ES-I3 (cell line): ENCODE results near the gene CNTLN.
"Not testable (repeated sequence)": the region's sequence is repeated elsewhere in the genome, so short reads cannot be mapped to it uniquely, and the experiment has no call there.

ENCODE experiments used
- H3K36me3 ChIP-seq: 2 replicates; pipeline ENCODE4 v1.6.1; 2013; ENCODE audit warnings: mild to moderate bottlenecking, low read length, control low read depth, moderate library complexity; ENCODE audit not compliant: insufficient read depth
- H3K4me1 ChIP-seq: 2 replicates; pipeline ENCODE4 v1.6.1; 2013; ENCODE audit warnings: mild to moderate bottlenecking, control low read depth, low read length; ENCODE audit not compliant: insufficient read depth
- H3K9ac ChIP-seq: 2 replicates; pipeline ENCODE4 v1.6.1; 2013; ENCODE audit warnings: low read depth, mild to moderate bottlenecking, low read length, moderate library complexity
- H3K9me3 ChIP-seq: 2 replicates; pipeline ENCODE4 v1.6.1; 2013; ENCODE audit warnings: mild to moderate bottlenecking, low read length, moderate library complexity; ENCODE audit not compliant: control insufficient read depth, insufficient read depth

The CNTLN gene

GRCh38 chr9:17294822-17295624 lies 160.2 kb downstream of the CNTLN start:
- H3K9ac ChIP-seq = no peak overlapping the region
- no peaks in the 10 kb centered on the region for H3K4me1 ChIP-seq
- peaks cover 3% of the 10 kb centered on the region; the same call in 1 of the 2 replicates for H3K9me3 ChIP-seq
- H3K36me3 ChIP-seq = no peaks in the 10 kb centered on the region; the same call in 1 of the 2 replicates

GRCh38 chr9:17315341-17315740 lies 180.5 kb downstream of the CNTLN start:
- H3K4me1 ChIP-seq = no peaks in the 10 kb centered on the region
- H3K36me3 ChIP-seq = no peaks in the 10 kb centered on the region

DNA sequence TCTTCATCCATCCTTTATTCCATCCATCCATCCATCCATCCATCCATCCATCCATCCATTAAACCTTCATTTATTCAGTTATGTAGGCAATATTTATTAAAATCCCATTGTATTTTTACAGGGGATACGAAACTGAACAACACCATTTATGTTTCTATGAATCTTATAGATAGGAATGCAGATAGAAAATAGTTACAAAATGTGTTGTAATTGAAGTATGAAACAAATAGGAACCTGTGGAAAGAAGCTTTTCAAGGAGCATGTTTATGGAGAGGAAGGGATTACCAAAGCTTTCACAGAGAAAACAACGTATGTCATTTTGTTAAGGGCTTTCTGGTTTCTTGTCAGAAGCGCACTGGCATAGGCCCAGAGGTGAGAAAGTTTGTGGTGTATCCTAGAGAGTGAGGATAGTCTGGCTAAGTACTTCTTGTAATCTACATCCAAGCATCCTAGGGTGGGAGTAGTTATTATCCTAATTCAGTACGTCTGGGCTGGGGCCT lies 184.0 kb downstream of the CNTLN start:
- Histone ChIP-seq H3K9me3 (no peaks in the 10 kb centered on the region), H3K4me1 (no peaks in the 10 kb centered on the region), H3K36me3 (no peaks in the 10 kb centered on the region), H3K9ac (no peak overlapping the region)

More at GRCh38 chr9:17315341-17315740, 180.5 kb downstream of the CNTLN start:
- H3K9ac ChIP-seq = no peak overlapping the region
- H3K9me3 ChIP-seq = no peaks in the 10 kb centered on the region

DNA sequence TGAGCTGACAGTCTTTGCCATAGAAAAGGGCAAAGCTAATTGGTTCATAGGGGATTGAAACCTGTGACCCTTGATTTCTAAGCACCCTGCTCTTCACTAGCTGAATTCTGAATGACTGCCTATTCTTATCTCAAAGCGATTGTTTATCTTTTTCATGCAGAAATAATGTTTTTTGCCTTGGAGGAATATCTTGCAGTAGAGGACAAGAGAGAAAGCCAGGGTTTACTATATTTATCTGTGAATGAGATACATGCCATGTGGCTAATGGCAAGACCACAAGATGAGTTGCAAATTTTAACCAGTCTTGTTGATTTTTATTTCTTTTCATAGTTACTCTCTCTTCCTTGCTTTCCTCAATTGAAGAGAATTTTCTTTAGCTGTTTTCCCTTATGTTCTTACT lies 185.0 kb downstream of the CNTLN start:
- Histone ChIP-seq H3K9me3 (no peaks in the 10 kb centered on the region), H3K36me3 (no peaks in the 10 kb centered on the region), H3K9ac (no peak overlapping the region), H3K4me1 (no peaks in the 10 kb centered on the region)

- Histone ChIP-seq H3K4me1 (no peaks in the 10 kb centered on the region), H3K36me3 (no peaks in the 10 kb centered on the region), H3K9ac (no peak overlapping the region), H3K9me3 (no peaks in the 10 kb centered on the region)
Observed at GRCh38 chr9:17322882-17323864, 188.3 kb downstream of the CNTLN start.

GRCh38 chr9:17328331-17328730 lies 193.5 kb downstream of the CNTLN start:
- H3K36me3 ChIP-seq = no peaks in the 10 kb centered on the region
- H3K4me1 ChIP-seq = no peaks in the 10 kb centered on the region; the same call in 1 of the 2 replicates
- no peaks in the 10 kb centered on the region for H3K9me3 ChIP-seq
- no peak overlapping the region for H3K9ac ChIP-seq

- Histone ChIP-seq H3K9me3 (no peaks in the 10 kb centered on the region), H3K4me1 (no peaks in the 10 kb centered on the region; the same call in 1 of the 2 replicates), H3K9ac (no peak overlapping the region), H3K36me3 (no peaks in the 10 kb centered on the region)
Observed at GRCh38 chr9:17330097-17330496, 195.3 kb downstream of the CNTLN start.

DNA sequence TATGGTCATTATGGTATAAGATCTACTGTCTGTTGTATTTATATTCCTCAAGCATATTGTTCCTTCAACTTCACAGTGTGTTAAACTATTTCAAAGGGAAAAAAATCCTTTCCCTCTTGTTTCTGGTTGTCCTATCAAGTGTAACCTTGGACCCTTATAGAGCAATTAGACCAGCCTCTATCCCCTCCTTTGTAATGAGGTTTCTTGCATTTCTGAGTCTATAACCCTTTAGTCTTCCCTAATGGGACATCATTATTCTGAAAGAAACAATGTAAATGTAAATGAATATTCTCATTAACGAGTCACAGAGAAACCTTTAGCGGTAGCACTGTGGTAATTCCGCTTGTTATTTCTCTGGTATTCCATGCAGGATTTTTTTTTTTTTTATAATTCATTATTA lies 197.3 kb downstream of the CNTLN start:
- Histone ChIP-seq H3K9me3 (no peaks in the 10 kb centered on the region), H3K9ac (no peak overlapping the region), H3K36me3 (no peaks in the 10 kb centered on the region), H3K4me1 (no peaks in the 10 kb centered on the region; the same call in 1 of the 2 replicates)

- Histone ChIP-seq H3K9me3 (no peaks in the 10 kb centered on the region), H3K9ac (no peak overlapping the region), H3K4me1 (no peaks in the 10 kb centered on the region; the same call in 1 of the 2 replicates), H3K36me3 (no peaks in the 10 kb centered on the region)
Observed at GRCh38 chr9:17339156-17339555, 204.3 kb downstream of the CNTLN start.

GRCh38 chr9:17342696-17343095 lies 207.9 kb downstream of the CNTLN start:
- H3K9me3 ChIP-seq = no peaks in the 10 kb centered on the region
- no peaks in the 10 kb centered on the region for H3K36me3 ChIP-seq
- H3K9ac ChIP-seq = no peak overlapping the region
- H3K4me1 ChIP-seq = no peaks in the 10 kb centered on the region; the same call in 1 of the 2 replicates

GRCh38 chr9:17349831-17350230 lies 215.0 kb downstream of the CNTLN start:
- Histone ChIP-seq H3K36me3 (no peaks in the 10 kb centered on the region), H3K4me1 (no peaks in the 10 kb centered on the region), H3K9ac (no peak overlapping the region), H3K9me3 (no peaks in the 10 kb centered on the region)

- not testable (repeated sequence) for H3K9me3 ChIP-seq, H3K9ac ChIP-seq, H3K36me3 ChIP-seq, H3K4me1 ChIP-seq
Observed at GRCh38 chr9:17354006-17354405, 219.2 kb downstream of the CNTLN start.

DNA sequence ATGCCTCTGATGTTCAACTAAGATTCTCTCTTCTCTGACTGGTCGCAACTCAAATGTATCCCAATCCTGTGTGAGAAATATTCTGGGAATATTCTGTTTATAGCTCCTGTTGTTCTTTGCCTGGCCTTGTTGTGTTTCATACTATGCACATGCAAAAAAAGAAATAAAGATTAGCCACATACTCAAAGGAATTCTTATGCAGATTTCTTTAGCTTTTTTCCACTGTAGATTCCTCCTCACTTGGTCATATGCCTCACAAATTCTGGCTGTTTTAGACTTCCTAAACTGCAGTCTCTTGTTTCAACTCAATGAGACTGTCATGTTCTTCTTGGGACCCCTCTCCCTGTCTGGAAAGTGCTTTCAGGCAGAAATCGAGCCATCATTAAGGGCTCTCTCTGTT lies 226.5 kb downstream of the CNTLN start:
- Histone ChIP-seq H3K9me3 (no peaks in the 10 kb centered on the region), H3K4me1 (peaks cover 6% of the 10 kb centered on the region; the same call in 1 of the 2 replicates), H3K36me3 (no peaks in the 10 kb centered on the region), H3K9ac (no peak overlapping the region)

DNA sequence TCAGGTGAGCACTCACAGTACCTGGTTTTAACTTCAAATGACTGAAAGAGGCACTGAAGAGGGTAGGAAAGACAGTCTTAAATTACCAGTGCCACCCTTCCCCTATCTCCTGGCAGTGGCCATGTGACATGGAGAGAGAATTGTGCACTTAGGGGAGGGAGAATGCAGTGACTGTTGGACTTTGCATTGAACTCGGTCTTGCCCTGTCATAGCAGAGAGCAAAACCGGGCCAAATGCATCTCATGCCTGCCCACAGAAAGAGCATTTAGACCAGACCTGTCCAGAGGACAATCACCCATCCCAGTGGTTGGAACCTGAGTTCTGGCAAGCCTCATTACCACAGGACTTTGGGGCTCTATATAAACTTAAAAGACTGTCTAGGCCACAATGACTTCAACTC lies 232.2 kb downstream of the CNTLN start:
- Histone ChIP-seq H3K4me1 (no peaks in the 10 kb centered on the region), H3K36me3 (no peaks in the 10 kb centered on the region; the same call in 1 of the 2 replicates), H3K9me3 (no peaks in the 10 kb centered on the region), H3K9ac (no peak overlapping the region)
